ENCODE measurements around the gene UBE2Q1. TPM values are rescaled to one million over a fixed set of nuclear protein-coding genes. Genes with fewer than 3 reads are reported as not detected.

UBE2Q1 gene
- total RNA-seq, 6 experiments from 2014 or later = 23.6 to 48.6 (median 33.1) TPM

GRCh38 chr1:154558720-154559465 is 431 bp upstream of the UBE2Q1 start:
- TF ChIP-seq POLR2A (IDR thresholded peaks at IDR 0.05) (peak; percentile 65), CTCF (IDR thresholded peaks at IDR 0.05) (no peak)
- ATAC-seq (peak; percentile 90 to 94 (median 93)), DNase-seq (peak; percentile 99 to 100 (median 100))
- Histone ChIP-seq H3K9me3 (no peaks in the 10 kb centered on the region), H3K27me3 (no peaks in the 10 kb centered on the region), H3K36me3 (peaks cover 0 to 19% (median 15%) of the 10 kb centered on the region in 4 donors), H3K4me1 (peaks cover 0 to 13% (median 3%) of the 10 kb centered on the region in 4 donors), H3K4me3 (peak overlapping the region; percentile 52 to 97 (median 81)), H3K27ac (peak overlapping the region; percentile 80 to 88 (median 83))
- WGBS (ENCODE audit: insufficient coverage, low coverage, low lambda C conversion rate, missing lambda C conversion rate) = 1% methylated on average over 20 of the region's 57 CpGs
- intact Hi-C loops (cut with DNase I) = loop anchor here in 1 of 2 donors (10.0 kb wide), 1 partner anchor 84 kb away; no protein-coding TSS in a partner anchor

- 9% methylated on average over 7 of the region's 7 CpGs for WGBS (ENCODE audit: insufficient coverage, low coverage, low lambda C conversion rate, missing lambda C conversion rate)
- DNase-seq (no peak), ATAC-seq (no peak)
- H3K4me3 ChIP-seq = peak overlapping the region; percentile 81 to 97 (median 95)
- peaks cover 6 to 34% (median 28%) of the 10 kb centered on the region in 4 donors for H3K36me3 ChIP-seq
- peak overlapping the region; percentile 72 to 88 (median 81) for H3K27ac ChIP-seq
- TF ChIP-seq CTCF (IDR thresholded peaks at IDR 0.05) = no peak
- no peak for TF ChIP-seq POLR2A (IDR thresholded peaks at IDR 0.05)
- H3K27me3 ChIP-seq = no peaks in the 10 kb centered on the region
- no peaks in the 10 kb centered on the region for H3K9me3 ChIP-seq
- H3K4me1 ChIP-seq = peaks cover 0 to 13% (median 3%) of the 10 kb centered on the region in 4 donors
- intact Hi-C loops (cut with DNase I) = loop anchor here in 1 of 2 donors (10.0 kb wide), 1 partner anchor 83 kb away; no protein-coding TSS in a partner anchor
Measured at GRCh38 chr1:154557248-154557938, 1.1 kb downstream of the UBE2Q1 start.

- 21% methylated on average over 3 of the region's 4 CpGs for WGBS (ENCODE audit: insufficient coverage, low coverage, low lambda C conversion rate, missing lambda C conversion rate)
- Histone ChIP-seq H3K9me3 (no peaks in the 10 kb centered on the region), H3K4me1 (peaks cover 0 to 13% (median 3%) of the 10 kb centered on the region in 4 donors), H3K27ac (peak overlapping the region in 1 of 3 donors; percentile 88), H3K36me3 (peaks cover 8 to 44% (median 35%) of the 10 kb centered on the region in 4 donors), H3K27me3 (no peaks in the 10 kb centered on the region), H3K4me3 (peak overlapping the region; percentile 81 to 97 (median 95))
- TF ChIP-seq POLR2A (IDR thresholded peaks at IDR 0.05) (no peak), CTCF (IDR thresholded peaks at IDR 0.05) (no peak)
- DNase-seq (no peak), ATAC-seq (no peak)
- intact Hi-C loops (cut with DNase I) = loop anchor here in 1 of 2 donors (10.0 kb wide), 1 partner anchor 82 kb away; no protein-coding TSS in a partner anchor
Measured at GRCh38 chr1:154556422-154556821, 2.0 kb downstream of the UBE2Q1 start.

GRCh38 chr1:154553056-154554030 is 5.1 kb downstream of the UBE2Q1 start:
- ATAC-seq (no peak), DNase-seq (no peak)
- TF ChIP-seq POLR2A (IDR thresholded peaks at IDR 0.05) = no peak
- no peak for TF ChIP-seq CTCF (IDR thresholded peaks at IDR 0.05)
- no peaks in the 10 kb centered on the region for H3K9me3 ChIP-seq
- H3K27me3 ChIP-seq = no peaks in the 10 kb centered on the region
- peaks cover 8 to 70% (median 50%) of the 10 kb centered on the region in 4 donors for H3K36me3 ChIP-seq
- intact Hi-C loops (cut with DNase I) = loop anchor here in 1 of 2 donors (10.0 kb wide), 1 partner anchor 79 kb away; no protein-coding TSS in a partner anchor
- WGBS (ENCODE audit: insufficient coverage, low coverage, low lambda C conversion rate, missing lambda C conversion rate) = 81% methylated on average over 9 of the region's 12 CpGs
- no peak overlapping the region for H3K27ac ChIP-seq
- peaks cover 0 to 24% (median 6%) of the 10 kb centered on the region in 4 donors for H3K4me1 ChIP-seq
- no peak overlapping the region for H3K4me3 ChIP-seq
